ENCODE data around the gene OSER1.
"Not testable (repeated sequence)": the region's sequence is repeated elsewhere in the genome, so short reads cannot be mapped to it uniquely, and the experiment has no call there.

The OSER1 gene

DNA sequence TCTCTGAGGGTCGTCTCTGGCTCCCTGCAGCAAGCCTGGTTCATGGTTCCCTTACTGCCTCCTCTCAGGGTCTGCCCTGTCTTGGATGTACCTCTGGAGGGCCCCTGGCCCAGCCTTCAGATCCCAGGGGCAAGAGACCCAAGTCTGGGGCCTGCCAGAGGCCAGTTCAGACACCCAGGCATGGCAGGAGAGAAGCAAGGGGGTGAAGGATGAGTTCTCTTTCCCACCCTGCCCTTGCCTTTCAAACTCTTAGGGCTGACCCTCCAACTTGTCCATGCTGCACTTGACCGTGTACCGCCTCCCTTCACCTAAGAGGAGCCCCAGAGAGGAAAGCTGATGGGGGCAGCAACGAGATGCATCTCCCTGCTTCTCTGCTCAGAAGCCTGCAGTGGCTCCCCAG lies 40.7 kb upstream of the OSER1 start:
- TF ChIP-seq, protein P1, sequence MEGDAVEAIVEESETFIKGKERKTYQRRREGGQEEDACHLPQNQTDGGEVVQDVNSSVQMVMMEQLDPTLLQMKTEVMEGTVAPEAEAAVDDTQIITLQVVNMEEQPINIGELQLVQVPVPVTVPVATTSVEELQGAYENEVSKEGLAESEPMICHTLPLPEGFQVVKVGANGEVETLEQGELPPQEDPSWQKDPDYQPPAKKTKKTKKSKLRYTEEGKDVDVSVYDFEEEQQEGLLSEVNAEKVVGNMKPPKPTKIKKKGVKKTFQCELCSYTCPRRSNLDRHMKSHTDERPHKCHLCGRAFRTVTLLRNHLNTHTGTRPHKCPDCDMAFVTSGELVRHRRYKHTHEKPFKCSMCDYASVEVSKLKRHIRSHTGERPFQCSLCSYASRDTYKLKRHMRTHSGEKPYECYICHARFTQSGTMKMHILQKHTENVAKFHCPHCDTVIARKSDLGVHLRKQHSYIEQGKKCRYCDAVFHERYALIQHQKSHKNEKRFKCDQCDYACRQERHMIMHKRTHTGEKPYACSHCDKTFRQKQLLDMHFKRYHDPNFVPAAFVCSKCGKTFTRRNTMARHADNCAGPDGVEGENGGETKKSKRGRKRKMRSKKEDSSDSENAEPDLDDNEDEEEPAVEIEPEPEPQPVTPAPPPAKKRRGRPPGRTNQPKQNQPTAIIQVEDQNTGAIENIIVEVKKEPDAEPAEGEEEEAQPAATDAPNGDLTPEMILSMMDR (IDR thresholded peaks at IDR 0.05; ENCODE audit: low read depth, low read length), result no peak
- no peak for DNase-seq (ENCODE audit: low read depth in 2 of 2)
- H3K4me3 ChIP-seq (replicated peaks in 1 of 2; ENCODE audit: low read depth in 2 of 2, low read length in 2 of 2), result no peak overlapping the region

DNA sequence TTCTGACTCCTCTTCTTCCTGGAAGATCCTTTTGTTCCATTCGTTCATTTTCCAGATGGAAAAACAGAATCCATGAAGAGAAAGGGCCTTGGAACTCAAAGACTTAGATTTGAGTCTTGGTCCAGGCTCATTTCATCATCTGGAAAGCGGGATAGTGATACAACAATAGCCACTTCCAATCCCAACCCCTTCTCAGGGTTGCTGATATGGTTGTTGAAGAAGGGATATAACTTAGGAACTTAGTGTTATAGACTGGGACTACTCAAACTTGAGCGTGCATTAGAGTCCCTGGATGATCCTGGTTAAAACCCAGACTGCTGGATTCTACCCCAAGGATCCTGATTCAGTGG lies 37.8 kb upstream of the OSER1 start:
- TF ChIP-seq, protein P1 (IDR thresholded peaks at IDR 0.05; ENCODE audit: low read depth, low read length), result no peak
- no peak overlapping the region for H3K4me3 ChIP-seq (replicated peaks in 1 of 2; ENCODE audit: low read depth in 2 of 2, low read length in 2 of 2)
- no peak for DNase-seq (ENCODE audit: low read depth in 2 of 2)

DNA sequence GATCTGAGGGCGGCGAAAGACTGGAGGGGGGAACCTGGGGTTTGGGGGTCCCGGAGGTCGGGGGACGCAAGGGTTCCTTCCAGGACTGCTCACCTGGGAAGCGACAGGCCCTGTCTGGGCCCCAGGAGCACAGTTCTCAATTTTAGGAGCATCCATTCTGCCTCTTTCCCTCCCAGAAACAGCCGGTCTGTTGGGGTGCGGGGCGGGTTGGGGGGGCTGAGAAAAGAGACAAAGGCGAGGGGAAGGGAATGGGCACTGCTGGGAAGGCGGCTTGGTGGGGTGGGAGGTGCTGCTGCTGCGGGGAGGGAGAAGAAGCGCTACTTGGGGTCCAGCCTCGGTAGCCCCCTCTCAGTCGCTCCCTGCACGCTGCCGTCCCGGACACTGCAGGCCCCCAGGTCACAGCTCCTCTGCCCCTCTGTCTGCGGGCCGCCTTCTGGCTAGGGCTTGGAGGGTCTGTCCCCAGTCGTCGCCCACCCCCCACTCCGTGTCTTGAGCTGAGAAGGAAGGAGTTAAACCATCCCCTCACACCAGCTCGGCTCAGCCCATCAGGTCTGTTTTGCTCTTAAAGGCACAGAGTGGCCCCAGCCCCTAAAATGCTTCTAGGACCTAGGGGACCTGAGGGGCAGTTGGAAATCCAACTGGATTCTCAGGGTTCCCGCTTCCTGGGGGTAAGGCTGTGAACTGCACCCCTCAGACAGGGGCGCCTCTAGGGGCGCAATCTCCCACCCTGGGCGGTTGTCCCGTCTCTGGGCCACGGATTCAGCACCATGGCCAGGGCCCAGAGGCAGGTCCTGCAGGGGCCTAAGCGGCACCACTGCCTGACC lies 37.2 kb upstream of the OSER1 start:
- H3K4me3 ChIP-seq (replicated peaks in 1 of 2; ENCODE audit: low read depth in 2 of 2, low read length in 2 of 2), result no peak overlapping the region
- DNase-seq (ENCODE audit: low read depth in 2 of 2), result peak; percentile 29 to 43
- TF ChIP-seq, protein P1 (IDR thresholded peaks at IDR 0.05; ENCODE audit: low read depth, low read length), result peak; percentile 31

DNA sequence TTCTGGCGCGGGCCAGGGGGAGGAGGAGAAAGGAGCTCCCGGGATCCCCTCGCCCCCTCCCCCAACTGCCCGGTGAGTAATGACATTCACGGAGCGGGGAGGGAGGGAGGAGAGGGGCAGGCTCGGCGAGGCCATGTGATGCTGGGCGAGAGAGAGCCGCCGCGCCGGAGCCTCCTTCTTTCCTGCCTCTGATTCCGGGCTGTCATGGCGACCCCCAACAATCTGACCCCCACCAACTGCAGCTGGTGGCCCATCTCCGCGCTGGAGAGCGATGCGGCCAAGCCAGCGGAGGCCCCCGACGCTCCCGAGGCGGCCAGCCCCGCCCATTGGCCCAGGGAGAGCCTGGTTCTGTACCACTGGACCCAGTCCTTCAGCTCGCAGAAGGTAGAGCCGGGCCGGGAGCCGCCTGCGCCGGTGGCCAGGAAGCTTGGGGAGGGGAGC lies 36.6 kb upstream of the OSER1 start, which contains the start of gene GDAP1L1:
TSS of gene GDAP1L1 (plus strand) at position 178 of the 441 bp plus-strand sequence. CDS start at position 205, 27 bp downstream.
- no peak within 1 kb of the TSS for H3K4me3 ChIP-seq (replicated peaks in 1 of 2; ENCODE audit: low read depth in 2 of 2, low read length in 2 of 2)
- TF ChIP-seq, protein P1 (IDR thresholded peaks at IDR 0.05; ENCODE audit: low read depth, low read length), result no peak
- no peak for DNase-seq (ENCODE audit: low read depth in 2 of 2)

DNA sequence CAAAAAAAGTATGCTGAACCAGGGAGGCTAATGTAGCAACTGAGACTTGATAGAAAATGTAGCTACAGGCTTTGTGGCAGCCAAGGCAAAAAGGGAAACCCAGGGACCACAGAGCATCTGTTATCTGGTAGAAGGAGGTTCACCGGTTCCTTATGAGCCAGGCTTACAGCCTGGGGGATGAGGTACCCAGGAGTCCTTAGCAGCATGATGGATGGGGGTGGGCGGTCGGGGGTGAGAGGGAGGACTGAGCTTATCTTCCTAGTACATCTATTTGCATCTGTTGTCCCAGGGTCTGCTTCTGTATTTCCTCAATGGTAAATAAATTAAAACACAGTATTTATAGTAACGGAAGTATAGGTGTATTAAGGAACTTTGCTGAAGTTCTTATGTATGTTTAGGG lies 35.4 kb upstream of the OSER1 start:
- H3K4me3 ChIP-seq (replicated peaks in 1 of 2; ENCODE audit: low read depth in 2 of 2, low read length in 2 of 2), result no peak overlapping the region
- TF ChIP-seq, protein P1 (IDR thresholded peaks at IDR 0.05; ENCODE audit: low read depth, low read length), result no peak
- no peak for DNase-seq (ENCODE audit: low read depth in 2 of 2)

DNA sequence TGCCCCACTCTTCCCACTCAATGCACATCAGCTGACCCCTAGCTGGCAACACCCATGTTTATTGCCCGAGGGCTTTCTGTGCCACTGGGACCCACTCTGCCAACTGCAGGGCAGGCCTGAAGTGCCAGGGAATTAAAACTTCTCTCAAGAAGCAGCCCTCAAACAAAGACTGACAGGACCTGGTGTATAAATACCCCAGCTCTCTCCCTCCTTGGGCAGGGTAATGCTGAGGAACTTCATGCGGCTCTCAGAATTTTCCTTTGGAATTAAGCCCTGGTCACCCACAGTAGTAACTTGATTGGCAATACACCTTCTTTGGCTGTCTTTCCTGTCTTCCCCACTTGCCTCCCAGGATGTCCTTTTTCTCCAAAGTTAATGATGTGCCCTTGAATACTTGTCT lies 31.2 kb upstream of the OSER1 start:
- TF ChIP-seq, protein P1 (IDR thresholded peaks at IDR 0.05; ENCODE audit: low read depth, low read length), result no peak
- no peak overlapping the region for H3K4me3 ChIP-seq (replicated peaks in 1 of 2; ENCODE audit: low read depth in 2 of 2, low read length in 2 of 2)
- no peak for DNase-seq (ENCODE audit: low read depth in 2 of 2)

DNA sequence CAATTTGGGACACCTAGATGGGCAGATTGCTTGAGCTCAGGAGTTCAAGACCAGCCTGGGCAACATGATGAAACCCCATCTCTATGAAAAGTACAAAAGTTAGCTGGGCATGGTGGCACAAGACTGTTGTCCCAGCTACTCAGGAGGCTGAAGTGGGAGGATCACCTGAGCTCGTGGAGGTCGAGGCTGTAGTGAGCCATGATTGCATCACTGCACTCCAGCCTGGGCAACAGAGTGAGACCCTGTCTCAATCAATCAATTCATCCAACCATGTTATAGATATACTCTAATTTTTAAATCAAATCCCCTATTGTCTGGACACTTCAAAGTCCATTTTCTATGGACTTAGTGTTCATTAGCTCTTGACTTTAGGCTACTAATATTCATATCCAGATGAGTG lies 26.3 kb upstream of the OSER1 start:
- H3K4me3 ChIP-seq (replicated peaks in 1 of 2; ENCODE audit: low read depth in 2 of 2, low read length in 2 of 2); DNase-seq (ENCODE audit: low read depth in 2 of 2): not testable (repeated sequence)

Data from cardiac fibroblast (primary cell).